K562 (cell line): ENCODE measurements around the gene EXOSC9. TPM values are rescaled to one million over a fixed set of nuclear protein-coding genes. Genes with fewer than 3 reads are reported as not detected.

ENCODE experiments used
- ATF1 ChIP-seq, 2 experiments: fragments of 450-650 bp in 1 of 2; IDR thresholded peaks; 2 replicates each; pipeline ENCODE4 v1.6.1; 2016; ENCODE audit warnings: missing compliant biosample characterization in 1 of 2, missing genetic modification characterization in 1 of 2
- BRD4 ChIP-seq: fragments of 200-600 bp; sonication (generic); IDR thresholded peaks from 2 replicates; pipeline ENCODE4 v1.6.1; 2017; ENCODE audit warnings: inconsistent platforms
- CTBP1 ChIP-seq: fragments of 450-650 bp; IDR thresholded peaks from 2 replicates; pipeline ENCODE4 v1.6.1; 2016; ENCODE audit warnings: borderline replicate concordance
- HMG20A ChIP-seq: fragments of 450-650 bp; formaldehyde crosslinking; conservative IDR thresholded peaks from 2 replicates; pipeline ENCODE4 v1.4.0; 2020; ENCODE audit warnings: mild to moderate bottlenecking, mixed read lengths
- MBD2 ChIP-seq: sonication (generic); IDR thresholded peaks from 2 replicates; pipeline ENCODE4 v1.6.1; 2016; ENCODE audit warnings: low read depth, borderline replicate concordance
- MXI1 ChIP-seq: IDR thresholded peaks from 2 replicates; pipeline ENCODE4 v1.6.1; 2011; ENCODE audit warnings: low read depth, mild to moderate bottlenecking, improper control_type of control experiment, low read length
- NR2C1 ChIP-seq, 2 experiments: fragments of 450-650 bp; IDR thresholded peaks; 2 replicates each; pipeline ENCODE4 v1.6.1; 2017; ENCODE audit warnings: mild to moderate bottlenecking in 2 of 2, antibody characterized with exemption in 1 of 2, inconsistent platforms in 1 of 2, missing compliant biosample characterization in 1 of 2, missing genetic modification characterization in 1 of 2
- RFX7 ChIP-seq: fragments of 250-450 bp; sonication (Bioruptor Pico); IDR thresholded peaks from 2 replicates; pipeline ENCODE4 v1.5.1; 2021; ENCODE audit warnings: mild to moderate bottlenecking
- SIN3A ChIP-seq, 2 experiments: fragments of 150-350 bp in 1 of 2; IDR thresholded peaks; 2 replicates each; pipeline ENCODE4 v1.6.1; 2011 to 2016; ENCODE audit warnings: borderline replicate concordance in 2 of 2, low read depth in 2 of 2, low read length in 2 of 2, mild to moderate bottlenecking in 2 of 2, moderate library complexity in 2 of 2; ENCODE audit not compliant: control insufficient read depth in 1 of 2
- ZBTB8A ChIP-seq: fragments of 450-650 bp; IDR thresholded peaks from 2 replicates; pipeline ENCODE4 v1.6.1; 2018; ENCODE audit warnings: mild to moderate bottlenecking, moderate library complexity; ENCODE audit not compliant: partially characterized antibody
- ZFX ChIP-seq: sonication (generic); formaldehyde crosslinking; IDR thresholded peaks from 2 replicates; pipeline ENCODE4 v1.8.0; 2022; ENCODE audit warnings: mild to moderate bottlenecking, missing genetic modification reagents, moderate library complexity
- ZNF146 ChIP-seq: IDR thresholded peaks from one replicate; pipeline ENCODE4 v1.6.1; 2018; ENCODE audit warnings: missing compliant biosample characterization; ENCODE audit not compliant: unreplicated experiment
- ZNF212 ChIP-seq: fragments of 450-650 bp; formaldehyde crosslinking; IDR thresholded peaks from 2 replicates; pipeline ENCODE4 v1.4.0; 2020; ENCODE audit warnings: mild to moderate bottlenecking
- ZNF507 ChIP-seq: conservative IDR thresholded peaks from 2 replicates; pipeline ENCODE4 v1.6.1; 2017; ENCODE audit warnings: missing genetic modification characterization, missing compliant biosample characterization
- ZNF583 ChIP-seq: fragments of 250-450 bp; sonication (Bioruptor Pico); IDR thresholded peaks from 2 replicates; pipeline ENCODE4 v1.4.0; 2020
- polyA plus RNA-seq, 8 experiments: library from polyadenylated mRNA; depleted of rRNA in 4 of 8; stranded (reverse) in 5 of 8; unstranded in 3 of 8; fragments of >200 nt; fragmentation: Nextera tagmentation in 2 of 8; fragmentation: Illumina TruSeq in 1 of 8; extraction: Ambion mirVana in 2 of 8; extraction: Trizol in 1 of 8; gene quantifications; 2 replicates each; pipeline versions ENCODE4 v1.2.1 to v1.2.3, GENCODE V29; 2011 to 2014; ENCODE audit warnings: inconsistent platforms in 1 of 8, missing spikeins in 1 of 8
- total RNA-seq, 7 experiments: library from RNA; depleted of rRNA in 6 of 7; stranded (reverse); fragments of >200 nt in 6 of 7; fragmentation: Illumina TruSeq in 2 of 7; extraction: Trizol in 2 of 7; gene quantifications; 2 replicates each; pipeline versions ENCODE4 v1.2.1 to v1.2.3, GENCODE V29; 2011 to 2021; ENCODE audit warnings: low replicate concordance in 1 of 7
- TF ChIP-seq, protein P1 (sequence below), 2 experiments: fragments of 450-650 bp; IDR thresholded peaks; 2 replicates each; pipeline ENCODE4 v1.6.1; 2018; ENCODE audit warnings: mild to moderate bottlenecking in 2 of 2, low read depth in 1 of 2; ENCODE audit not compliant: partially characterized antibody in 2 of 2
- TF ChIP-seq, protein P2 (sequence below), 3 experiments: fragments of 200-800 bp in 1 of 3; fragments of 250-450 bp in 1 of 3; fragments of 450-650 bp in 1 of 3; sonication (Bioruptor Pico) in 1 of 3; sonication (Bioruptor generic) in 1 of 3; formaldehyde crosslinking in 1 of 3; IDR thresholded peaks; 2 replicates each; pipeline versions ENCODE4 v1.6.1 to v1.8.0; 2016 to 2022; ENCODE audit warnings: mild to moderate bottlenecking in 2 of 3, missing genetic modification characterization in 2 of 3, missing compliant biosample characterization in 1 of 3, moderate library complexity in 1 of 3

Gene EXOSC9
- total and polyA plus RNA-seq, 9 of the 15 experiments (the other 6 are each of a cell fraction or from before 2014, with no cell fraction given) = 64.7 to 166 (median 115) TPM

DNA sequence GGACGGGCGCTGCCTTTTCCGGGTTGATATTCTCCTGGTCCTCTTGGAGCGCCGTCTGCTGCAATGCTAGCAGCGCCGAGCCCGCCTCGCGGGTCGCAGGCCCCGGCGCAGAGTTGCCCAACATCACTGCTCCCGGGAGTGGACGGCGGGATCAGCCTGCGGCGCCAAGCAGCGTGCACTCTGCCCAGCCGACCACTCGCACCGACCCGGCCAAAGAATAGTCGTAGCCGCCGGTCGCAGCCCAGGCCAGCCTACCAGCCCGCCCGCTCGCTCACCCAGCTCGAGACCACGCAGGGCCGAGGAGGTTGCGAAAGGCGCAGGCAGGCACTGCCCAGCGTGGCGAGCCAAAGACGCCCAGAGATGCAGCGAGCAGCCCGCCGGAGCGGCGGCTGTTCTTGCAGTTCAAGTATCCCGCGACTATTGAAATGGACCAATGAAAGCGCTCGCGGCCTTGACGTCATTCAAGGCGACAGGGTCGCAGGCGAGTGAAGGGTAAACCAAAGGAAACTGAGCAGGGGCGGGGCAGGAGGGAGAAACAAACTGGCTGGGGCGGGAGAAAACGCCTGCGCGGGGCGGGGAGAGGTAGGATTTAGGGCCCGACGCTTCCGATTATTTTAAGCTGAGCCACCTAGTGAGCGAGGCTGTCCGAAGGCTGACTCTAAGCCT is 22.5 kb downstream of the EXOSC9 start, which contains the start of gene CCNA2 (continued):
- TF ChIP-seq BRD4 (no peak), RFX7 (no peak), ZNF583 (CRISPR knock-in tag) (no peak), NR2C1 (IDR thresholded peaks at IDR 0.05) (no peak), NR2C1 (tag; IDR thresholded peaks at IDR 0.05) (peak; percentile 59; the same call in 1 of the 2 replicates), MBD2 (peak; percentile 89), ZNF507 (no peak), SIN3A (IDR thresholded peaks at IDR 0.05; ENCODE audit: borderline replicate concordance in 2 of 2, control insufficient read depth in 1 of 2, low read depth in 2 of 2, low read length in 2 of 2) (peak; percentile 94 to 97), ZNF146 (CRISPR knock-in tag) (no peak), MXI1 (0 out of 2 replicates have a peak, but pooled peaks have one; percentile 58), HMG20A (CRISPR knock-in tag) (no peak), ZBTB8A (no peak), CTBP1 (peak; percentile 52; the same call in 1 of the 2 replicates), ZNF212 (CRISPR knock-in tag) (no peak), ATF1 (CRISPR knock-in tag; IDR thresholded peaks at IDR 0.05) (peak; percentile 96), ATF1 (tag; IDR thresholded peaks at IDR 0.05) (peak; percentile 99), ZFX (CRISPR knock-in tag) (peak; percentile 89)
- TF ChIP-seq, protein P1, sequence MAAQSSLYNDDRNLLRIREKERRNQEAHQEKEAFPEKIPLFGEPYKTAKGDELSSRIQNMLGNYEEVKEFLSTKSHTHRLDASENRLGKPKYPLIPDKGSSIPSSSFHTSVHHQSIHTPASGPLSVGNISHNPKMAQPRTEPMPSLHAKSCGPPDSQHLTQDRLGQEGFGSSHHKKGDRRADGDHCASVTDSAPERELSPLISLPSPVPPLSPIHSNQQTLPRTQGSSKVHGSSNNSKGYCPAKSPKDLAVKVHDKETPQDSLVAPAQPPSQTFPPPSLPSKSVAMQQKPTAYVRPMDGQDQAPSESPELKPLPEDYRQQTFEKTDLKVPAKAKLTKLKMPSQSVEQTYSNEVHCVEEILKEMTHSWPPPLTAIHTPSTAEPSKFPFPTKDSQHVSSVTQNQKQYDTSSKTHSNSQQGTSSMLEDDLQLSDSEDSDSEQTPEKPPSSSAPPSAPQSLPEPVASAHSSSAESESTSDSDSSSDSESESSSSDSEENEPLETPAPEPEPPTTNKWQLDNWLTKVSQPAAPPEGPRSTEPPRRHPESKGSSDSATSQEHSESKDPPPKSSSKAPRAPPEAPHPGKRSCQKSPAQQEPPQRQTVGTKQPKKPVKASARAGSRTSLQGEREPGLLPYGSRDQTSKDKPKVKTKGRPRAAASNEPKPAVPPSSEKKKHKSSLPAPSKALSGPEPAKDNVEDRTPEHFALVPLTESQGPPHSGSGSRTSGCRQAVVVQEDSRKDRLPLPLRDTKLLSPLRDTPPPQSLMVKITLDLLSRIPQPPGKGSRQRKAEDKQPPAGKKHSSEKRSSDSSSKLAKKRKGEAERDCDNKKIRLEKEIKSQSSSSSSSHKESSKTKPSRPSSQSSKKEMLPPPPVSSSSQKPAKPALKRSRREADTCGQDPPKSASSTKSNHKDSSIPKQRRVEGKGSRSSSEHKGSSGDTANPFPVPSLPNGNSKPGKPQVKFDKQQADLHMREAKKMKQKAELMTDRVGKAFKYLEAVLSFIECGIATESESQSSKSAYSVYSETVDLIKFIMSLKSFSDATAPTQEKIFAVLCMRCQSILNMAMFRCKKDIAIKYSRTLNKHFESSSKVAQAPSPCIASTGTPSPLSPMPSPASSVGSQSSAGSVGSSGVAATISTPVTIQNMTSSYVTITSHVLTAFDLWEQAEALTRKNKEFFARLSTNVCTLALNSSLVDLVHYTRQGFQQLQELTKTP (IDR thresholded peaks at IDR 0.05; ENCODE audit: low read depth in 1 of 2, partially characterized antibody in 2 of 2) = no peak
- TF ChIP-seq, protein P2, sequence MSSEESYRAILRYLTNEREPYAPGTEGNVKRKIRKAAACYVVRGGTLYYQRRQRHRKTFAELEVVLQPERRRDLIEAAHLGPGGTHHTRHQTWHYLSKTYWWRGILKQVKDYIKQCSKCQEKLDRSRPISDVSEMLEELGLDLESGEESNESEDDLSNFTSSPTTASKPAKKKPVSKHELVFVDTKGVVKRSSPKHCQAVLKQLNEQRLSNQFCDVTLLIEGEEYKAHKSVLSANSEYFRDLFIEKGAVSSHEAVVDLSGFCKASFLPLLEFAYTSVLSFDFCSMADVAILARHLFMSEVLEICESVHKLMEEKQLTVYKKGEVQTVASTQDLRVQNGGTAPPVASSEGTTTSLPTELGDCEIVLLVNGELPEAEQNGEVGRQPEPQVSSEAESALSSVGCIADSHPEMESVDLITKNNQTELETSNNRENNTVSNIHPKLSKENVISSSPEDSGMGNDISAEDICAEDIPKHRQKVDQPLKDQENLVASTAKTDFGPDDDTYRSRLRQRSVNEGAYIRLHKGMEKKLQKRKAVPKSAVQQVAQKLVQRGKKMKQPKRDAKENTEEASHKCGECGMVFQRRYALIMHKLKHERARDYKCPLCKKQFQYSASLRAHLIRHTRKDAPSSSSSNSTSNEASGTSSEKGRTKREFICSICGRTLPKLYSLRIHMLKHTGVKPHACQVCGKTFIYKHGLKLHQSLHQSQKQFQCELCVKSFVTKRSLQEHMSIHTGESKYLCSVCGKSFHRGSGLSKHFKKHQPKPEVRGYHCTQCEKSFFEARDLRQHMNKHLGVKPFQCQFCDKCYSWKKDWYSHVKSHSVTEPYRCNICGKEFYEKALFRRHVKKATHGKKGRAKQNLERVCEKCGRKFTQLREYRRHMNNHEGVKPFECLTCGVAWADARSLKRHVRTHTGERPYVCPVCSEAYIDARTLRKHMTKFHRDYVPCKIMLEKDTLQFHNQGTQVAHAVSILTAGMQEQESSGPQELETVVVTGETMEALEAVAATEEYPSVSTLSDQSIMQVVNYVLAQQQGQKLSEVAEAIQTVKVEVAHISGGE (CRISPR knock-in tag; IDR thresholded peaks at IDR 0.05) = 0 out of 6 replicates have a peak, but pooled peaks of 1 of the 3 experiments have one; percentile 25
